NCI-H2081 (cell line): Measurements from ENCODE around the gene SLIT3.

Experiments
- DNase-seq, 2 experiments: peaks; one replicate each; lab custom pipeline; 2025; lab: John Stamatoyannopoulos, UW

Gene SLIT3

DNA sequence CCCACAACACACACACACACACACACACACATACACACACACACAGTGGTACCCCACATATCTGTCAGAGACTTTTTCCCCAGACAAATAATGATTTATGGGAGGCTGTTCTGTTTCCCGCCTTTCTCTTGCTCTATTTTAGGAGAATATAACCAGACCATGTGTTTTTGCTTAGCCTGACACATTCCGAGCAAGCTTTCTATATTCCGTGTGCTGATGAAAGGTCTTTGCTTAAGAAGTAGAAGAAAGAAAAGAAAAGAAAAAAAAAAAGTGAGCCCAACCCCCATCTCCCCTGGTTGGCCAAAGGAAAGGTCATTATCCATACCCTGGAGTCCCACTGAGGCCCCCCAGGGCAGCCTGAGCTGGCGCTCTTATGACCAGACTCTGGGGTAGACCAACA is 338.6 kb downstream of the SLIT3 start:
- DNase-seq: no peak

DNA sequence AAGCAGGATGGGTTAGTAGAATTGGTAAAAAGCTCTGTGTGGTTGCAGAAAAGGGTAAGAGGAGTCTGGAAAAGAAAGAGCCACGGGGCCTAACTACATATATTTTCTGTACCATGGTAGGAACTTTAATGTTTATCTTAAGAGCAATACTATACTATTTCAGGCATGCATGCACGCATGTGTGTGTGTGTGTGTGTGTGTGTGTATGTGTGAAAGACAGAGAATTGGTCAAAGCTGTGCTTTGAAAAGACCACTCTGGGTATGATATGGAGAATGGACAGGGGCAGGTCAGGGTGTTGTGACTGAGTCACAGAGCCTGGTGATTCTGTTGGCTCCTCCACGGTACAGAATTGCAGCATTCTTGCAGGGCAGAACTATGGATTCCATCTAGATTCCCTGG is 339.3 kb downstream of the SLIT3 start:
- DNase-seq: no peak

DNA sequence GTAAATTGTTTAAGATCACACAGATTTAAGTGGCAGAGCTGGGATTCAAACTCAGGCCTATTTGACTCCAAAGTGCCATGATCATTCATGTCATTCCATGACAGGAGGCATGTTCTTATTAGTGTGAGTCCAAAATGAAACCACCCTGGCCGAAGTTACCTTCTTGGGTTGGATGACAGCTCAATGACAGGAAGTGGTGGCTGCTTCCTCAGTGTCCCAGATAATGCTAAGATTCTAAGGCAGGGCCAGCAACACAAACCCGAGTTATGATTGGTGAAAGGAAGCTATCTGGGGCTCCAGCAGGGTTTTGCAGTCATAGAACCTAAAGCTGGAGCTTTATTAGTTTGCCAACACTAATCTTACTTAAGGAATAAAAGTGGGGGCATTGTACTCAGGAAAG is 340.4 kb downstream of the SLIT3 start:
- DNase-seq: no peak

DNA sequence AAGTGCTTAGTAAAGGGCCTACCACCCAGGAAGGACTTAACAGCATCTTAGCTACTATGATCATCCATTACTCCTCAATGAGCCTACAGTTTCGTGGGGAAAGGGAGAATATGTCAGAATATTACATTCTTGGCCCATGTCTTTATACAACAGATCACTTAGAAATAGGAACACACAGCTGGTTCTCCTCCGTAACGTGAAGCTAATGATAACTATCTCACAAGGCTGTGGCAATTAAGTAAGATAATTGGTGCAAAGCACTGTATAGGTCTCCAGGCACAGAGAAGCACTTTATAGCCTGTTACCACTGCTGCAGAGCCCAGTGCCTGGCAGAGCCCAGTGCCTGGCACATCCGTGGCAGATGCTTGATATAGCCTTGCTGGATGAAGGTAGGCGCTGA is 347.6 kb downstream of the SLIT3 start:
- DNase-seq: no peak

DNA sequence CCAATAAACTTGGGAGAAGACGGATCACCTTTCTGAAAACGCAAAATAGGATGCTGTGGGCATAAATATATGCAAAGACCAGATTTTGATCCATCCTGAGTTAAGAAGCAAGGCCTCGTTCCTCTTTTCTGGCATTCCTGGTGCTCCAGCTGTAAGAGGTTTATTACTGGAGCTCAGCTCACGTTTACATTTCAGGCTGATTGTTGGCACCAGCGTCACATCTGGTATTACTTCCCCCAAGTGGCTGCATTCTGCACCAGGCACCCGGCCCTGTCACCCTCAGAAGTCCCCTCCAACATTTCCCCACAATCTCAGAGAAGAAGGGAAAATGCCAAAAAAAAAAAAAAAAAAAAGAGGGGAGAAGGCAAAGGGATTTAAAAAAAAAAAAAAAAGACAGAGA is 348.7 kb downstream of the SLIT3 start:
- no peak for DNase-seq

DNA sequence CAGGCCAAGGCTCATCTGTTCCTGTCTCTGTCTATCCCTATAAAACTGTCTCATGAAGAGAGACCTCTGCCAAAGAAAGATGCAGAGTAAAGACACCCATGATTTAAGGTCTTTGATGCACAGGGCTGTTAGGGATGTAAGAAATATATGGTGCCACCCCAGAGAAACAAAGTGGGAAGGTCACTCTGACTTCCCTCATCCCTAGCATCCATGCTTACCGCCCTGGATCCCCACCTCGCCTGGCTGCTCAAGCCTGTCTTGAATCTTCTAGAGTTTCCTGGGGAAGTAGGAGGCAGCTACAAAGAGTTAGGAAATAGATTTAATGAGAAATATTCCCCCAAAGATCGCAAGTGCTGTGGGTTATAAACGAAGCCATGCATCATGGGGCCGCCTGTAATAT is 349.2 kb downstream of the SLIT3 start:
- DNase-seq: no peak

DNA sequence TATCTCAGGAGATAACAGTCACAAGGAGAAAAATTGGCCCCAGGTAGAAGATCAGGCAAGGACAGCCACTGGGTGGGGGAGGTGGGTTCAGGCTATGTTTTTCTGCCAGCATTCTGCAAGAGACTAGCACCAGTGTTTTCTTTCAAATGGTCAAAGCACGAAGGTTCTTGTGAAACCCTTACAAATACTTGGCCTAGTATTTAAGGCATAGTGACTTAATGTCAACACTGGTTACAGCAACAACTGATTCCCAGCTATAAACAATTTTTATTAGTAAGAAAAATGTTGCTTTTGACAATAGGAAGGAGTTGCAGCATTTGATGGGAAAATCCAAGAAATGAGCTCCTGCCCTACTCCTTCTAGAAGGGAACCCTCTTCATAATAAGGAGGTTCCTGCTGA is 349.6 kb downstream of the SLIT3 start:
- no peak for DNase-seq

DNA sequence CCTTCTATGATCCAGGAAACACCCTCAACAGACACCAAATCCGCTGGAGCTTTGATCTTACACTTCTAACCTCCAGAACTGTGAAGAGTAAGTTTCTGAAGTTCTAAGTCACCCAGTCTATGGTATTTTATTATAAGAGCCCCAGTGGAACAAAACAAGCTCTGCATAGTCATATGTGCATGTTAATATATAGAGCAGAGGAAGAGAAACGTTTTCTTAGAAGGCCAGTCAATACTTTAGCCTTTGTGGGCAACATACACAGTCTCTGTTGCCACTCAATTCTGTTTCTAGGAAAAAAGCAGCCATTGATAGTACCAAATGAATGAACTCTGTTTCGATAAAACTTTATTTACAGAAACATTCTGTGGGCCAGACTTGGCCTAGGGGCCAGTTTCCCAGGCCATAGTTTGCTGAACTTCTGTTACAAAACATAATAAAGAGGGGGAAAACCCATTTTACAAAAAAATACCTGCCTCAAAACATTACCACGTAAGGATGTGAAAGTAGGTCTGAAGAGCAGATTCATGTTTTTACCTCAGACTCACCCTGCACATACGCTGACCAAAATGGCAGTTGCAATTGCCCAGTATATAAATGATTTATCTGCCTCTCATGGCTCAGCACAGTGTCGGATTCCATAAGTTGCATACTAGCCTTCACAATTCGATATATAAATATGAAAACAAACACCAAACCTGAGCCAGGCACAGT is 350.5 kb downstream of the SLIT3 start:
- no peak for DNase-seq

DNA sequence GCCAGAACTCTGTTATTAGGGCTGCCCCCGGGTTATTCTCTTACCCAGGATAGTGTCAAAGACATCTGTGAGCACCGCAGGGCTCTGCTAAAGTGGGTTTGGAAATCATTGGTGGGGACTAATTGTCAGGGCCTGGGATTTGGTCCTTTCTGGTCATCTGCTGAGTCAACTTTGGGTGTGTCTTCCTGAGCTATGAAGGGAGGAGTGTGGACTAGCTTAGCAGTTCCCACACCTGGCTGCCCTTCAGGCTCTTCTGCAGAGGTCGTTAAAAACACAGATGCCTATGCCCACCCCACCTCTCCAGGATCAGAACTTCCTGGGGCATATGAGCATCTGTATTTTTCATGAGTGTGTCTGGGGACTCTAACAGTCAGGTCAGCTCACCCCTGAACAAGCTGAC is 352.2 kb downstream of the SLIT3 start:
- no peak for DNase-seq

DNA sequence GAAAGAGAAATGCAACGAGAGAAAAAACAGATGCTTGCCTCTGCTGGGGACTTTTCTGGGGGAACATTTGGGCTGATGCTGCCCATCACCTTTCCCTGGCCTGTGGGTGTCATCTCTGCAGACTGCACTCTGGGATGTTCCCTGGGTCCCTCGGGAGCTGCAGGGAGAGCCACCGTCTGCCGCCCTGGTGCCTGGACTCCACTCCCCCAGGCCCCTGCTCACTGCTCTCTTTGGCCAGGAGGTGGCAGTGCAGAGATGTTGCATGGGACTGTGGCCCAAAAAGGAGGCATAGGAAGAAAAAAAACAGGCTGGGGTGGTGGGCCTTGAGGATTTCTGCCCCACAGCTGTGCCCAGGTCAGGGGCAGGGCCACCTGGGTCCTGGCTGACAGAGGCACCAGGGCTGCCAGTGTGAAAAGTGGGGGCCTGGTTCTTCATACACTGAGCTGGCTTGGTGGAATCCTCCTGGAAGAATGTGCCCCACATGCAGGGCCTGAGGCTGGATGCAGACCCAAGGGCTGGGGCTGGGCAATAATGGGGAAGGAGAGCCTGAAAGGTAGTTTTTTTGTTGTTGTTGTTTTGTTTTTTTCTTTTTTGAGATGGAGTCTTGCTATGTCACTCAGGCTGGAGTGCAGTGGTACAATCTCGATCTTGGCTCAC is 353.6 kb downstream of the SLIT3 start:
- no peak for DNase-seq

DNA sequence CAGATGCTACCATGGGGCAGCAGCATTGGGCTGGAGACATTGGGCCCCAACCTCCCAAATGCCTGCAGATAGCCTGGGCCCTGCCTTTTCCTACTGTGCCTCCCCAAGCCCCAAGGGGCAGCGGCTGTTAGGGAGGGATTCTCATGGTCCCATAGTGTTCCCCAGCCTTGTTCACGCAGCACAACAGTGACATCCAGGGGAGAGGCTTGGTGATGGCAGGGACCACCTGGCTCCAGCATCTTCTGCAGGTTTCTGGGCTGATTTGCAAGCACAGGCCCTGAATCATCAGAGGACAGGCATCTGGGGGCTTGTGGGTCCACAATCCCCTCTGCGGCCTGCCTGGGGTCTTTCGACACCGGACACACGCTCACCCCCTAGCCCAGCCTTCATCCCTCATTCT is 354.6 kb downstream of the SLIT3 start:
- DNase-seq: no peak

DNA sequence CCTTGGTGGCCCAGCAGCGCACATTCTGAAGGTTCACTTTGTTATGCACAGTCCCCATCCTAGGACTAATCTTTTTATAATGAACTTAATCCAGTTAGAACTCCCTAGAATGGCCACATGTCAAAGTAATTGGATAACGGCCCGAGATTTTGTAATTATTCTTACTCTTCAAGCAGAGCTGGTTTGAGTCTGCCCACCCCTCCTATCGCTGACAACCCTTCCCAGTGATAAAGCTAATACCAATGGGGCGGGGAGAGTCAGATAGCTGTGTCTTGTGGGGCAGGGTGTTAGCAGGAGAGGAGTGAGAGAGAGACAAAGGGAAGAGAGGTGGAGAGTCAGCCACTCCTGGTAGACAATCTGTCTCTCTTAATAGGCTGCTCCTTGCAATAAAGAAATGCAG is 356.9 kb downstream of the SLIT3 start:
- DNase-seq: no peak

DNA sequence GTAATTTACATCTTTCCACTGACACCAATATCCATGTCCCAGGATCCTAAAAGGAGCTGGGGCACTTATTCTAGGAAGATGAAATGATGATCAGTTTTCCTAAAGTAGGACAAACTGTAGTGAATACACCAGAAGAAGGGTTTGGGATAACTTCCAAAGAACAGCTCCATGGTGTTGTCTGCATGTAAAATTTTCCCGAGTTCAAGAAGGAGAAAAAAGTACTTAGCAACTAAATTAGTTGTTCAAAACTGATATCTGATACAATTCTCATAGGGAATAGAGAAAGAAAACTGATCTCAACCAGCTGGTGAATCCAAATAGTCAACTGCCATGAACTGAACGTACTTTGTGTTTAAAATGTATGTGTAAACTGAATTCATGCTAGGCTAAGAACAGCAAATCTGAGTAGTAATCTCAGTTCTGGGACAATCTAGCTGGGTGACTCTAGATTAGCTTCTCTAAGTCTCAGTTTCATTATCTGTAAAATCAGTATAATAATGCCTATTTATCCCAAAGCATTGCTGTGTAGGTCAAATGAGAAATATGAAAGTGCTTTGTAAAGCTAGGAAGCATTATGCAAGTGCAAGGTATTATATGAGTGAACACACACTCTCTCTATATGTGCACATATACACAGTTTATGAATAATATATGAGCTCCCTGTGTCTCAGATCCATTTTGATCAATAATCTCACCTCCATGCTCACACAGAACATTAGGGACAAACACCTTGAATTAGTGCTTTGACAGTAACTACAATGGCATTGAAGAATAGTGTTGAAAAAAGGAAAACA is 357.7 kb downstream of the SLIT3 start:
- no peak for DNase-seq

DNA sequence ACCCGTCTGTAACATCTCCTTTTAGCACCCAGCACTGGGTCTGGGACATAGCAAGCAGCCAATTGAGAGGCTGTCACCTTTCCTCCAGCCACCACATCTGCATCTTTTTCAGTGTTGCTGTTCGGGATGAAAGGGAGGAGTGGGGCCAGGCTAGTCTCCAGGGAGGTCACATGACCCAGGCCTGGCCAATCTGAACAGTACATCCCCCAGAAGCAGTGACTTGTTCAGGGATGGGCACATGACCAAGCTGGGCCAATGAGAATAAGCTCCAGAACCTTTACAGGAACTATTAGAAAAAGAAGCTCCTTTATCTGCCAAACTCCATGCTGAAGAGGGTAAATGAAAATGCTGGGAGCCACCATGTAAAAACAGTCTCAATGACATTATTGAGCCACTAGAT is 359.0 kb downstream of the SLIT3 start:
- DNase-seq: no peak

DNA sequence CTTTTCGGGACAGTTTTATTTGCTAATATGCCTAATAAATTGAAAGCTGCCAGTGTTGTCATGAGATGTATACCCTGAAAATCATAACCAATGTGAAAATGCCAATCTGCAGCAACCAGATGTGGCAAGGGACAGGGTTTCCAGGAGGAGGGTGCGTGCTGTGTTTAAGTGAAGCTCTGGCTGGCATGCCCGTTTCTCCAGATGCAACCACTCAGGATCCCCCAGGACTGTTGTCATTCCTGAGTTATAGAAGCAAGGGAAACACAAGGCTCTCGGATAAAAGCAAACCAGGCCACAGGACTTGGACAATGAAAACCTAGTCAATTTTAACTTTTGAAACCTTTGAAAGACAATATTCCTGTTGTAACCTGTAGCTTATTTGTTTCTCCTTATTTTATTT is 360.2 kb downstream of the SLIT3 start:
- DNase-seq: no peak

DNA sequence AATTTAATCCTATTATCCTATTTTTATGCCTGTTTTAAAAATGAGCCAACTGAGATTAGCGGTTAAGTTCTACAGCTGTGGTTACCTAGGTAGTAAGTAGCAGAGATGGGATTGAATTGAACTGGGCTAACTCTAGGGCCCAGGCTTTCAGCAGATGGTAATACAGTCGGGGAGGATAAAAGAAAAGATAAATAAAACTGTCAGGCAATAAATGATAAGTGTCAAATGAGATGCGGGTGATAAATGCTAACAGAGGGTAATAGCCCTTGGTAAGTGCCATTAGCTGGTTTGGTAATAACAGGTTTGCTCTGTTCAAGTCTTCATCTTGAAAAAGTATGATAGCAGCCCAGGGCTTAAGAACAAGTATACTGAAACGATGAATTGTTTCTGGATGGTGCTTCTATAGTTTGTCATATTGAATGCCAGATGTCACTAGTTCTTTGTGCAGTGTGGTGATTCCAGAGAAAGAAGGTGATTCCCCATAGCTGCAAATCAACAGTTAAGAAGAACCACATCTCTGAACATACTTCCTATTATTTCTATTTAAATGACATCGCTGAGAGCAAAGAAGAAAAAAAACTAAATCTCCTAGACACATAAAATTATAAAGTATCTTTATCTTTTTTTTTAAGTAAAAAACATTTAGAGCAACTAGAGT is 360.9 kb downstream of the SLIT3 start:
- DNase-seq: no peak

DNA sequence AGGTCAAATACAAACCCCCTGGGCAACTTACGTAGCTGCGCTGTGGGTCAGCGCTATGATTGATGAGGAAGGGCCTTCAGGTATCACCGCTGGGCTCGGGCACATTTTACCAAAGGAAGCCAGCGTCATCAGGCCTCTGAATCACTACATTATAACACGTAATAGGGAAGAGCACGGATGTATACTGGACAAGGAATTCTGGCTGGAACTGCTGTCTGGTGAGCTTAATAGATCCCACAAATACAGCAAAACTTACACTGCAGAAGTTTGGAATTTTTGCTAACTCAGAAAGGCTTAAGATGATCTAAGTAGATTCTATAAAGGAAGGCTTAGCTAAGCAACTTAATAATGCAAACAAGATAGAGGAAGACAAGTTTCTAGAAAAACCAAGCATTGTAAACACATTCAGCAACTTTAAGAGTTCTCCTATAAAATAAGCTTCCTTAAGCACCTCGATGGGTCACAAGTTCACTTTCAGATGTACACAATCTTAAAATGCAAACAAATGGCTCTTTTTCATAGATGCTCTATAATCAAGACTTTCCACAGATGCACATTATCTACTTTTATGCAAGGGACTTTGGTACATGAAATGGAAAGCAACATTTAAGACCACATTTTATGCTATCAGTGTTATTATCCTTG is 361.7 kb downstream of the SLIT3 start:
- no peak for DNase-seq

DNA sequence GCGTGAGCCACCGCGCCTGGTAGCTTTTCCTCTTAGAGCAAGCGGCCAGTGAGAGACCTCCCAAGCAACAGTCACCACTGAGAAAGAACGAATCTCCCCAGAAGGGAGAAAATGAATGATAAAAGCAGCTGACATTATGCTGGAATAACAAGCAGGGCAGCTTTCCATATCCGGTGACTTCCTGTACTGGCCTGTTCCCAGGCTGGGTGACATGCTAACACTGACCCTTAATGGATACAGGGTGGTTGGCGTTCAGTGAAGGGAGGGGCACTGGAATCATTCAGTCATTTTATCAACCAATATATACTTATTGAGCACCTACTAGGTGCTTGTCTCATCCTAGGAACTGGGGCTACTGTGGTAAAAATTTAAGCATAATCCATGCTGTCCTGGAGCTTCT is 364.4 kb downstream of the SLIT3 start:
- DNase-seq: no peak

DNA sequence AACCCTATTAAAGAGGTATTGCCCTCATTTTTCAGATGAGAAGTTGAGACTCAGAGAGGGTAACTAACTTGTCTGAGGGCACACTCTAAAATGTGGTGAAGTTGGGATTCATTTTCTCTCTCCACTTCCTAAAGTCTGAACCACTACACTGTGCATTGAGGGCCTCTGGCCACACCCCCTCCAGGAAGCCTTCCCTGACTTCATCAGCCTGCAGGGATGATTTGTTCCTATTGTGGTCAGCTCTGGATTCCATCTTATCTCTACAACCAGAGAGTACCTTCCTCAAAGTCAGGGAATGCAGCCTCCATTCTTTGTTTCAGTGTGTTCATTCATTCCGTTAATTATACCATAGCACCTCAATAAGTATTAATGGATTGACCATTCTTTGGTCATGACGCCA is 365.8 kb downstream of the SLIT3 start:
- no peak for DNase-seq

DNA sequence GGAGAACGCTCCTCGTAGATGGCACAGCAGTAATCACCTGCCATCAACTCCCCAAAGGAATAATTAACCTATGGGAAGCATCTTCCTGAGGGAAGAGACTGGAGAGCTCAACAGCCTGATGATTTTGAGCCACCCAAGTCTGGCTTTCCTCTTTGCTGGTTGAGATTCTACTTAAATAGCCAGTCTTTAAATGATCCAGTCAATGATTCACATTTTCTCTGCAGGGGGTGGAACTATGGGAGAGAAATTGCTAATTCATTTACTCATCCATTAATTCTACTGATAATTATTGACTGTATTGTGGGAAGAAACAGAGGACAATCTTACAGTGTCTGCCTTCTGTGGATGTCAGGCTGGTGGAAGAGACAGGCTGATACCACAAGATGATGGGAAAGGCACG is 366.8 kb downstream of the SLIT3 start:
- DNase-seq: no peak

DNA sequence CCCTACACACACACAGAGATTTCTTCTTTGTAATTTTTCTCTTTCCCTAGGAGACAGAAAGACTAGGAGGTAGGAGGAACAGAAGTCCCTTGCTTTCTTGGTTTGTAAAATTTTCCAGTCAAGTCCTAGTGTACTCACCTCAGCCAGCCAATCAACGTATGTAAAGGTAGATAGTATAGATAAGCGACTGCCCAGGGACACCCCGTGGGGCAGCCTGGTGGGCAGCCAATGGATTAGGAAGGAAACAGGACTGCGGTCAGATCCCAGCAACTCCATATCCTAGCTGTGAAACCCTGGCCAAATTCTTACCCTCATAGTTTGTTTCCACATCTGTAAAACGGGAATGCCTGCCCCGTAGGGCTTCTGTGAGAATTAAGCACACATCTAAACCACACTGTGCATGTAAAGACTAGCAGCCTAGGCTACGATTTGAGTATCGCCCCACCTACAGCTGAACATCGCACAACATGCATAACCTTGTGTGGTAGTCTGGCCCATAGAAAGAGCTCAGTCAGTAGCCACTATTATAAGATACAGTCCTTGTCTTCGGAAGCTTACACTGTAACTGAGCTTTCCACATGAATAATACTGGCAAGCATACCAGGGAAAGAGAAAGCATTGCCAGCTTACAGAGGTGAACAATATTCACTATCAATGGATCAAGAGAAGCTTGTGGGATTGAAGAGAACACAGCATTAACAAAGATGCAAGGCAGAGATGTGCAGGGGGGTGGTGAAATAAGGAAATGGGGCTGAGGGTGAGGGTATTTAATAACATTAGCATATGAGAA is 368.3 kb downstream of the SLIT3 start:
- no peak for DNase-seq
